HAP-1 (cell line): ENCODE results near the gene VAMP8.
"Not testable (repeated sequence)": the region's sequence is repeated elsewhere in the genome, so short reads cannot be mapped to it uniquely, and the experiment has no call there.

Experiments used
- DNase-seq, 2 experiments: peaks; one replicate each; pipeline ENCODE4 v3.0.0-alpha.2; 2016 to 2020; ENCODE audit warnings: low spot score in 2 of 2
- H3K27me3 ChIP-seq: fragments of 250-450 bp; sonication (Bioruptor Pico); 2 replicates; pipeline ENCODE4 v1.5.1; 2020; ENCODE audit warnings: low read depth, mild to moderate bottlenecking, moderate library complexity
- H3K36me3 ChIP-seq: fragments of 250-450 bp; sonication (Bioruptor Pico); replicated peaks from 2 replicates; pipeline ENCODE4 v1.5.1; 2020; ENCODE audit warnings: mild to moderate bottlenecking
- H3K4me1 ChIP-seq: fragments of 250-450 bp; sonication (Bioruptor Pico); 2 replicates; pipeline ENCODE4 v1.5.1; 2020; ENCODE audit warnings: mild to moderate bottlenecking
- H3K4me3 ChIP-seq: fragments of 250-450 bp; sonication (Bioruptor Pico); 2 replicates; pipeline ENCODE4 v1.5.1; 2020; ENCODE audit warnings: mild to moderate bottlenecking, moderate library complexity
- H3K9me3 ChIP-seq: fragments of 250-450 bp; sonication (Bioruptor Pico); 2 replicates; pipeline ENCODE4 v1.5.1; 2020; ENCODE audit warnings: mild to moderate bottlenecking, moderate library complexity
- in situ Hi-C: fragments of 300-500 bp; cut with MboI; formaldehyde crosslinking; loops from 3 replicates; pipeline ENCODE4 v1.14.3; 2020; ENCODE audit warnings: low sequenced_read_pairs, inconsistent platforms, mixed read lengths

The VAMP8 gene

DNA sequence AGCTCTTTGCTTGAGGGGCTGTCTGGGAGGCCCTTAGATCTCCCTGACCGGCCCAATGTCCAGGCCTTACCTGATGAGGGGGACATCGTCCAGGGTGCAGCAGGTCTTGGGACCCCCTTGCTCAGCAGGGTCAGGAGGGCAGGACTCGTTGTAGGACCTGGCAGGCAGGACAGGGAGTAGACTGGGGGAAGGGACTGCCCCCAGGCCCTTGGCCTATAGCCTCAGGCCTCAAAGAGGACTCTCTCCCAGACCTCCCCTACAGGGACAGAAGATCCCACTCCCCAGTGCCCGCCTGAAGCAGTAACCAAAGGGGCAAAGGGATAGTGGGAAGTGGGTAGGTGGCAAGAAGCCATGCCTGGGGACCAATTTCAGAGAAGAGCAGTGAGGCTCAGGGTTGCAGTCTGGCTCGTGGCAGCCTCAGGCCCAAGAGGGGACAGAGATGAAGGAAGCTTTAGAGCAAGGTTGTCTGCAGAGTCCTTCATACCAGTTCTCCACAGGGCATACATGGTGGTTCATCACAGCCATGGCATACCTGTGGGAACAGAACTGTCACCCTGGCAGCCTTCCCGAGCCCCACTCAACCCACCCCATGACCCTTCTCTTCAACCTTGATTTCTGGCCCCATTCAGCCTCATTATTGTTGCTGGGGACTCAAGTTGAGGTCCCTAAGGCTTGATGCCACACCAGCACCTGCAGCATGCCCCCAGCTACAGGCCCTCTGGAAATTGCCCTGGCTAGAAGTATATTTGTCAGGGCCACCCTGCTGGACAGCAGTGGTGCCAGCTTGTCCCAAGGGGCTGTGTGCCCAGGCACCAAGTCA is 23.8 kb downstream of the VAMP8 start:
- peaks cover 26% of the 10 kb centered on the region for H3K36me3 ChIP-seq
- H3K4me1 ChIP-seq = peaks cover 17% of the 10 kb centered on the region
- in situ Hi-C loops = loop anchor here (5.0 kb wide), 1 partner anchor 39 kb away; the partner anchor contains the start of gene GGCX
- no peaks in the 10 kb centered on the region for H3K9me3 ChIP-seq
- H3K27me3 ChIP-seq = no peaks in the 10 kb centered on the region
- H3K4me3 ChIP-seq = no peak overlapping the region; the same call in 1 of the 2 replicates
- DNase-seq = no peak

DNA sequence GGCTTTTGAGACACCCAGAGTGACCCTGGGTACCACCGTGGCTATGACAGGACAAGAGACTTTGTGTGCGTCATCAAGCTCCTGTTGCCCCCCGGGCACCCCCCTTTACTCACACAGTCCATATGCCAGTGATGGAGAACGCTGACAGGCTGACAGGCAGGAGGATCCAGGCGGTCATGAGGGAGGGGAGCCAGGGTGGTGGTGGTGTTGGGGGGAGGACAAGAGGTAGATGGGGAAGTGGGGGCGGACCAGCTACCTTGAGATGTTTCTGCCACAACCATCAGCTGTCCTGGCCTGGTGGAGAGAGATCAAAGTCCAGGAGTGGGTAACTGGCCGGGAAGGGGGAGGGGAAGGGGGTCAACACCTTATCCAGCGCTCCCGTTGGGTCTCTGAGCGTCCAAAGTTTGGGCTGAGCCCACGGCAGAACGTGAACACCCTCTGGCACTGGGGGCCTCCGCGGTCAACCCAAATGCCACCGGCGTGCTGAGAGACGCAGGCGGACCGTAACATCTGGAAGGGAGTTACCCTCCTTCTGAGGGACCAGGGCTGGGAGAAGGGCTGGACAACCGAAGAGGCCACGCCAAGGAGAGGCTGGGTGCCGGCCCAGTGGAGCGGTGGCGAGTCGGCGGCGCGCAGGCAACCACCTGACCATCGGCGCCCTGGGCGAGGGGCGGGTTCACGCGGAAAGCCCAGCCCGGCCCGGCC is 24.5 kb downstream of the VAMP8 start:
- Histone ChIP-seq H3K27me3 (no peaks in the 10 kb centered on the region), H3K9me3 (no peaks in the 10 kb centered on the region), H3K36me3 (peaks cover 22% of the 10 kb centered on the region), H3K4me3 (peak overlapping the region; percentile 71), H3K4me1 (peaks cover 19% of the 10 kb centered on the region)
- no peak for DNase-seq
- in situ Hi-C loops = loop anchor here (5.0 kb wide), 1 partner anchor 40 kb away; the partner anchor contains the start of gene GGCX

DNA sequence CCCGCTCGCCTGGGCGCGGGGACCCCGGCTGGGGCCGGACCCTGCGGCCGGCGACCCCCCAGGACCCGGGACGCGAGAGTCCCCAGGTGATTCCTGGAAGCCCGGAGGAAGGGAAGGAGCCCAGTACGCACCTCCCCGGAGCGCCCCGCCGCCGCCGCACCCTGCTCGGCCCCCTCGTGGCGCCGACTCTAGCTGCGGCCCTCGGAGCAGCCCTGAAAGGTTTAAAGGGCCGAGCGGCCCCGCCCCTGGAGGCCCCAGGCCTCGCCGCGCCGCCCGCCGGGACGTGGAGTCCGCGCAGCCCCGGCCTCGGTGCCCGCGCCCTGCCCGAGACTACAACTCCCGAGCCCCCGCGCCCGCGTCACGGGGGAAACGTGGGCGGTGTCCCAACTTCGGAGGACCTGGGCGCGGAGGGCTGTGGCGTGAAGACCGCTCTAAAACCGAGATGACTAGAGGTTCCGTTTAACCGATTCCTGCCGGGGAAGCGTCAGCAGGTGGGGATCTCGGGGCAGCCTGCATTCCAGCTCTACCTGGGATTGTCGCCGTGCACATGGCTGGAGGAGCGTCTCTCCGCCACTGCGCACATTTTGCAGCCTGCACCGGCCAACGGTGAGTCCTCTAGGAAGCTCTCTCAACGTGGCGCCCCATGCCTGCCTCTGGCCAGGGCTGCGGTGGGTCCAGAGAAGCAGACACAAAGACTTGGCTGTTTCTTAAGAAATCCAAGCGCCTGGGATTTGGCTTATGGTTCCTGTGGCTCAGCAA is 25.3 kb downstream of the VAMP8 start, which contains the start of gene TMEM150A:
Gene TMEM150A, minus strand, starts transcription at position 223 of the 759 bp plus-strand sequence. CDS start 750 bp downstream, outside the sequence.
- H3K27me3 ChIP-seq = no peaks in the 10 kb centered on the region
- H3K36me3 ChIP-seq = peaks cover 17% of the 10 kb centered on the region
- in situ Hi-C loops = loop anchor here (5.0 kb wide), 1 partner anchor 40 kb away; the partner anchor contains the start of gene GGCX
- peak within 1 kb of the TSS; percentile 71 for H3K4me3 ChIP-seq
- peak; percentile 87 to 93 for DNase-seq
- no peaks in the 10 kb centered on the region for H3K9me3 ChIP-seq
- H3K4me1 ChIP-seq = peaks cover 19% of the 10 kb centered on the region

DNA sequence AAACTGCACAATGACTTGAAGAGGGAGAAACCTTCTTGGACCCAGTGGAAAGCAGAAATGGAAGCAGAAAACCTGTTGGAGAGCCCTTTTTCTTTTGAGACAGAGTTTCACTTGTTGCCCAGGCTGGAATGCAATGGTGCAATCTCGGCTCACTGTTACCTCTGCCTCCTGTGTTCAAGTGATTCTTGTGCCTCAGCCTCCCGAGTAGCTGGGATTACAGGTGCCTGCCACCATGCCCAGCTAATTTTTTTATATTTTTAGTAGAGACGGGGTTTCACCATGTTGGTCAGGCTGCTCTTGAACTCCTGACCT is 26.7 kb downstream of the VAMP8 start:
- not testable (repeated sequence) for H3K4me3 ChIP-seq, H3K9me3 ChIP-seq, H3K27me3 ChIP-seq, DNase-seq
- Histone ChIP-seq H3K4me1 (peaks cover 19% of the 10 kb centered on the region), H3K36me3 (peaks cover 22% of the 10 kb centered on the region)
- in situ Hi-C loops = loop anchor here (5.0 kb wide), 1 partner anchor 42 kb away; the partner anchor contains the start of gene GGCX

DNA sequence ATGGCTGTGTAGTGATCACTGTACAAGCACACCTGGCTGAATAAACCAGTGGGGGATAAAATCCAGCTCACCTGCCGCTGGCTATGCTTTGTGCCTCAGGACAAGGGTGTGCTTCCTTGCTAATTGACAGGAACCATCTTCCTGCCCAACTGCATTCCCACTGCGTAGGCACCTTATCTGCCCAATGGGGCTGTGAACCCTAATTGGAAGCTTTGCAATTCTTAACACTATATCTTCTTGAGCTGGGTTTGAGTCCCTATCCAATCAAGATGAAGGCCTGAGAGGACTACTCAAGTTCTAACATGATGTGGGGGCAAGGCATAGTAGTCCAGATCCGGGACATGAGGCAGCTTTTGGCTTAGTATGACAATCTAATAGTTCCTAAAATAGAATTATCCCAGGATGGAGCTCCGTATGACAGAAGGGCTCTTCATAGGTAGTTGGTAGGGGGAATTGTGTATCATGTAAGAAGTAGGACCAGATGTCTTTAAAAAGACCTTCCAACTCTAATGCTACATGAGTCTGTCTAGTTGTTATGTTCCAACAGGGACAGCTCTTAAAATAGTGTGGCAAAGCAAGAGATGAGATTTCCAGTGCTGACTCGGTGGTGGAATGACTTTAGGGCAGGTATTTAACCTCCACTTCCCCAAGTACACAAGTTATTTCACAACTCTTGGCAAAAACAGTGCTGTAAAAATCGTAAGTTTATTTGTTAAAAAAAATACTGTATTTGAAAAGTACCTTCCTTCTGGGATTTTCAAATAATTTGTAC is 27.4 kb downstream of the VAMP8 start:
- no peak for DNase-seq
- peaks cover 24% of the 10 kb centered on the region for H3K36me3 ChIP-seq
- H3K4me3 ChIP-seq = no peak overlapping the region
- H3K4me1 ChIP-seq = peaks cover 19% of the 10 kb centered on the region
- H3K27me3 ChIP-seq = no peaks in the 10 kb centered on the region
- in situ Hi-C loops = loop anchor here (5.0 kb wide), 1 partner anchor 42 kb away; the partner anchor contains the start of gene GGCX
- no peaks in the 10 kb centered on the region for H3K9me3 ChIP-seq

DNA sequence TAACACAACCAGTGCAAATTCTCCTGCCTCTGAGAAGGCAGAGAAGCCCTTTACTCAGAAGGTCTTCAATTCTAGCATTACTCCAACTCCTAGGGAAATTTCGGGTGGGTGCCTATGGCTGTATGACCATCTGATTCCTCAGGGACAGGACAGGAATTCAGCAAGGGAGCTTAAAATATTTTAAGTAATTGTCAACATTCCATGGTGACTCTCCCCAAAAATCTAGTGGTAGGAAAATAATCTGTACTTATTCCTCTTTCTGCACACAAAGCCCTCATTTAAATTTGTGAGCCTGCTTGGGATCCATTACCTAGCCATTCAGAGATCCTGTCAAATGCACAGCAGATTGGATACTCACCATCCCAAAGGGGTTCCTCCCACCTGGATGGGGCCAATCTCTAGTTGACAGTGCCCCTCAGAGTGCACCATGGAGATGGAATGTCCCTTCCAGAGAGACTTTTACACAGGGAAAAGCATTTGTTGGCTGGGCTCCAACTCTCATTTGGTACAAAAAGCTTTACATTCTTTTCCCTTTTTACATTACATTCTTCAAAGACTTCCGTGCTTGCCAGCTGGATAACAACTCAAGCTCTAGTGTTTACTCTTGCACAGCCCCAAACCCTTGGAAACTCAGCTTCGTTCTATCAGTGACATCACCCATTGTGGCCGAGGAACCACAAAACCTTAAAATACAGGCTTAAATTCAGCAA is 28.2 kb downstream of the VAMP8 start:
- in situ Hi-C loops = no loop called here
- Histone ChIP-seq H3K27me3 (no peaks in the 10 kb centered on the region), H3K4me3 (no peak overlapping the region), H3K4me1 (peaks cover 19% of the 10 kb centered on the region), H3K36me3 (peaks cover 26% of the 10 kb centered on the region), H3K9me3 (no peaks in the 10 kb centered on the region)
- peak; percentile 60 to 83 for DNase-seq

DNA sequence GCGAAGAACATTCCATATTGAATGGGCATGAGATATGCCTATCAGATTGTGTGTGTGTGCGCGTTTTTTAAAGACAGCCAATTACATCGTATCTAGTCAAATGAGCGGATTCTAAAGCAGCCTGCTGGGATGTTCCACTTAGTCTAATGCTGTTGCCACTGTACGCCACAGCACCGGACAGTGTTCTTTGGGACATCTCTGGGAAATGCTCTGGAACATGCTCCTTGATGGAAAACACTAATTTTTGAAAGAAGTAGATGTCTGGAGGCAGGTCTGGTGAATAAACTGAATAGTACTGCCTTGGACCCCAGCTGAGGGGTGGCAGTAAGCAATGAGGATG is 28.7 kb downstream of the VAMP8 start:
- H3K9me3 ChIP-seq = no peaks in the 10 kb centered on the region; the same call in 1 of the 2 replicates
- H3K36me3 ChIP-seq = peaks cover 21% of the 10 kb centered on the region
- no peaks in the 10 kb centered on the region for H3K27me3 ChIP-seq
- peaks cover 21% of the 10 kb centered on the region for H3K4me1 ChIP-seq
- DNase-seq = no peak
- in situ Hi-C loops = no loop called here
- no peak overlapping the region for H3K4me3 ChIP-seq

DNA sequence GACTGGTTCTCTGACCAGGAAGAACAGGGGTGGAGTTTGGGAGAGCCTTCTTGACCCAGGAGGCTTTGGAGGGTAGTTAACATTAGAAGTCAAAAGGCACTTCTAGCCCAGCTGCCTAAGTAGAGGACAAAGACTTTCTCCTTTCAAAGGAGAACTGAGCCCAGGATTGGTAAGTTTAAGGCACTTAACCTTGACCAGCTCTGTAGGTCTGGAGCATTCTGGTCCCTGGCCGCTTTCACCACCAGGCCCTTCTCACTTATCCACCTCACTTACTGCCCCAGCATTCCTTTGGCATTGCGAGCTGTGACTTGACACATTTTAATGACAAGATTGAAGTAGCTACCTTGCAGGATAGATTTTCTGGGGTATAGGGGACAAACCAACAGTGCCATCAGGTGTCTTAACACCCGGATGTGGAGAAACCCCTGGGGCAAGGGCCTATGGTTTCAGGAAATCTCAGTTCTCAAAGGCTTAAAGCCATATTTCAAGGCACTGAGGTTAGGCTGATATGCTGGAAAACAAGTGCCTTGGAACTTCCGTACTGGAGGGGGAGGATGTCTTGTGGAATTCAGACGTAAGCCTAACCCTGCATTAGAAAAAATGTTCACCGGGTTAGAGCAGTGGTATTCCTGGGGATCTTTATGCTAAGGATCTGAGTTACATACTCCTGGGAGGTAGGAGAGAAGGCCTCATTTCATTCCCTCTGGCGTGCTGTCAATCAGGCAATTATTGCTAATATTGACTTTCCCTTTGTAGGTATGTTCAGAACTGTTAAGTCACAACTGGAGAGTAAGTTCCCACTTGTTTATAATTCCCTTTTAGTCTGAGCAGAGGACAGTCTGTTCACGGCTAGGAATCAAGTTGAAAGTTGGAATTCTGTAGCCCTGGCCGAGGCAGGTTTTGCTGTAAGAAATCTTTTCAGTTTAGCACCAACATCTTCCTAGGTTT is 30.2 kb downstream of the VAMP8 start:
- in situ Hi-C loops = no loop called here
- no peak for DNase-seq
- Histone ChIP-seq H3K36me3 (peaks cover 27% of the 10 kb centered on the region), H3K4me1 (peaks cover 23% of the 10 kb centered on the region), H3K27me3 (no peaks in the 10 kb centered on the region), H3K9me3 (no peaks in the 10 kb centered on the region; the same call in 1 of the 2 replicates), H3K4me3 (no peak overlapping the region)

DNA sequence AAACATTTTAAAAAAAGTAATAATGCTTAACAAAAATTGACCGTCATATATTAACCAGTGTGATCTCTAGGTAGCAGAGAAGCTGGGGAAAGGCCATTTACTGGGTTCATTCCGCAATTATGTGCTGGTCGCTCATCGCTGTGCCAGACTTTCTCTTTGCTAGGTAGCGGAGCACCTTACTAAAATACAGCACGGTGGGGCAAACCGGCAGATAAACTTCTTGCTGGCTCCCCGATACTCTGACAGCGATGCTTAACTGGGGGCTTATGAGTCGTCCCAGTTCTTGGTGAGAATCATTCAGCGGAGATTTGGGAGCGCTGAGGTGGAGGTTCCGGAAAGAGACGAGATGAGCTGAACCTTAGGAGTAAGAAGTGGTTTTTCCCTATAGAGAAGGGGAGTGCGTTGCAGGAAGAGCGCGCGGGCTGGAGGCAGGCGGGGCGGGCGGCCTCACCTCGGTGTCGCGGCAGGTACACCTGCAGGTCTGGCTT is 33.9 kb downstream of the VAMP8 start:
- Histone ChIP-seq H3K4me3 (peak overlapping the region; percentile 86), H3K4me1 (peaks cover 14% of the 10 kb centered on the region), H3K9me3 (no peaks in the 10 kb centered on the region; the same call in 1 of the 2 replicates), H3K36me3 (peaks cover 27% of the 10 kb centered on the region), H3K27me3 (no peaks in the 10 kb centered on the region)
- DNase-seq = no peak
- in situ Hi-C loops = loop anchor here (10.0 kb wide), 1 partner anchor 176 kb away; no protein-coding TSS in a partner anchor

DNA sequence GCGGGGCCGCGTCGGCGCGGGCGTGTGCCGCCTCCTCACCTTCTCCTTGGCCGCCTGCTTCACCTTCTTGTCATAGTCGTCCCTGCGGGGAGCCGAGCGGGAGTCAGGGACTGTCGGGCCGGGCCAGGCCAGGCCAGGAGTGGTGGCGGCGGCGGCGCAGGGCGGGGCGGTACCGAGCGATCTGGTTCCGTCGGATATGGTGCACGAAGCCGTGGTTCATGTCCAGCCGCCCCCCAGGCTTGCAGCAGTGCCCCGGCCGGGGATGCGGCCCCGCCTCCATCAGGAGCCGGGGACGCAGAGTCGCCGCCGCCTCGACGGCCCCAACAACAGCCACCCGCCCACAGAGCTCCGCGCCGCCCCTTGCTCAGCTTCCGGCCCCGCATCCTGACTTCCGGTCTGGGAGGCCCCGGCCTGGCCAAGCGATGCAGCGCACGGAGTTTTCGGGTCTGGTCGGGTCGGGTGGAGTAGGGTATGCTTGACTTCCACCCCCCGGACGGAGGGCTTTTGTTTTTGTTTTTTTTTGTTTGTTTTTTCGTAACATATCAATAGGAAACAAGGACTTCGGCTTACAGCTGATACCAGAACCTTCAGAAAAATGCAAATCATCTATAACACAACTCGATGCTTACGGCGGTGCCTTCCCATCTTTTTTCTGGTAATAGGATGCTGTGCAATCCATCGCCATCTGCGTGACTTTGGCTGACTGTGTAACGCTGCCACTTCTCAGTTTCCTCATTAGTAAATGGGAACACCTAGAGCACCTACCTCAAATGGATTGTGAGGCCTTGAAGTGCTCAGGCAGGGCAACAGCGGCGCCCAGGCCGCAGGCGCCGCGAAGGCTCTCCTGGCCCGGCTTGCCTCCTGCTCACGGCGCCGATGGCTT is 34.6 kb downstream of the VAMP8 start, which contains the start of gene C2orf68:
Gene C2orf68, minus strand, starts transcription at position 362 of the 883 bp plus-strand sequence. Its CDS starts 82 bp downstream, at position 280.
- Histone ChIP-seq H3K36me3 (peaks cover 27% of the 10 kb centered on the region), H3K4me1 (peaks cover 11% of the 10 kb centered on the region), H3K9me3 (no peaks in the 10 kb centered on the region; the same call in 1 of the 2 replicates), H3K27me3 (no peaks in the 10 kb centered on the region), H3K4me3 (peak within 1 kb of the TSS; percentile 86)
- peak; percentile 84 to 95 for DNase-seq
- in situ Hi-C loops = loop anchor here (10.0 kb wide), 1 partner anchor 177 kb away; no protein-coding TSS in a partner anchor
